WTC11 (cell line): ENCODE data around the gene CACNB1.

Experiments used
- E2F4 ChIP-seq: sonication (generic); formaldehyde crosslinking; IDR thresholded peaks from 2 replicates; pipeline ENCODE4 v1.8.1; 2022; ENCODE audit warnings: low read depth, mild to moderate bottlenecking, moderate library complexity, missing genetic modification reagents, borderline replicate concordance
- FOXP4 ChIP-seq: sonication (generic); formaldehyde crosslinking; IDR thresholded peaks from 2 replicates; pipeline ENCODE4 v1.8.0; 2022; ENCODE audit warnings: mild to moderate bottlenecking, missing genetic modification reagents
- TF ChIP-seq, protein P1 (sequence below): fragments of 200-600 bp; IDR thresholded peaks from 2 replicates; pipeline ENCODE4 v1.8.0; 2022; ENCODE audit warnings: antibody characterized with exemption

GRCh38 chr17:39125143-39125875, 72.2 kb downstream of the CACNB1 start:
- TF ChIP-seq FOXP4 (CRISPR knock-in tag) (no peak), E2F4 (no peak)
- TF ChIP-seq, protein P1, sequence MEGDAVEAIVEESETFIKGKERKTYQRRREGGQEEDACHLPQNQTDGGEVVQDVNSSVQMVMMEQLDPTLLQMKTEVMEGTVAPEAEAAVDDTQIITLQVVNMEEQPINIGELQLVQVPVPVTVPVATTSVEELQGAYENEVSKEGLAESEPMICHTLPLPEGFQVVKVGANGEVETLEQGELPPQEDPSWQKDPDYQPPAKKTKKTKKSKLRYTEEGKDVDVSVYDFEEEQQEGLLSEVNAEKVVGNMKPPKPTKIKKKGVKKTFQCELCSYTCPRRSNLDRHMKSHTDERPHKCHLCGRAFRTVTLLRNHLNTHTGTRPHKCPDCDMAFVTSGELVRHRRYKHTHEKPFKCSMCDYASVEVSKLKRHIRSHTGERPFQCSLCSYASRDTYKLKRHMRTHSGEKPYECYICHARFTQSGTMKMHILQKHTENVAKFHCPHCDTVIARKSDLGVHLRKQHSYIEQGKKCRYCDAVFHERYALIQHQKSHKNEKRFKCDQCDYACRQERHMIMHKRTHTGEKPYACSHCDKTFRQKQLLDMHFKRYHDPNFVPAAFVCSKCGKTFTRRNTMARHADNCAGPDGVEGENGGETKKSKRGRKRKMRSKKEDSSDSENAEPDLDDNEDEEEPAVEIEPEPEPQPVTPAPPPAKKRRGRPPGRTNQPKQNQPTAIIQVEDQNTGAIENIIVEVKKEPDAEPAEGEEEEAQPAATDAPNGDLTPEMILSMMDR: no peak
